WERI-Rb-1 (cell line): ENCODE results near the gene DST.

Experiments used
- DNase-seq: peaks from one replicate; pipeline ENCODE4 v3.0.0-alpha.2; 2020
- H3K27ac ChIP-seq: fragments of 250-450 bp; sonication (Bioruptor Pico); 2 replicates; pipeline ENCODE4 v1.5.1; 2020; ENCODE audit warnings: mild to moderate bottlenecking, moderate library complexity
- H3K27me3 ChIP-seq: fragments of 250-450 bp; sonication (Bioruptor Pico); 2 replicates; pipeline ENCODE4 v1.5.1; 2021; ENCODE audit warnings: mild to moderate bottlenecking, low read depth, moderate library complexity; ENCODE audit not compliant: insufficient read depth, severe bottlenecking
- H3K36me3 ChIP-seq: fragments of 250-450 bp; sonication (Bioruptor Pico); 2 replicates; pipeline ENCODE4 v1.5.1; 2020; ENCODE audit warnings: mild to moderate bottlenecking, moderate library complexity
- H3K4me3 ChIP-seq: 2 replicates; pipeline ENCODE4 v1.5.1; 2011; ENCODE audit warnings: low read depth, mild to moderate bottlenecking, control low read depth, low read length
- H3K9me3 ChIP-seq: fragments of 250-450 bp; sonication (Bioruptor Pico); 2 replicates; pipeline ENCODE4 v1.5.1; 2021; ENCODE audit warnings: mild to moderate bottlenecking, moderate library complexity; ENCODE audit not compliant: severe bottlenecking
- TF ChIP-seq, protein P1 (sequence below): IDR thresholded peaks from 2 replicates; pipeline ENCODE4 v1.5.1; 2011; ENCODE audit warnings: low read depth, mild to moderate bottlenecking, control low read depth, inconsistent platforms, low read length

Gene DST

DNA sequence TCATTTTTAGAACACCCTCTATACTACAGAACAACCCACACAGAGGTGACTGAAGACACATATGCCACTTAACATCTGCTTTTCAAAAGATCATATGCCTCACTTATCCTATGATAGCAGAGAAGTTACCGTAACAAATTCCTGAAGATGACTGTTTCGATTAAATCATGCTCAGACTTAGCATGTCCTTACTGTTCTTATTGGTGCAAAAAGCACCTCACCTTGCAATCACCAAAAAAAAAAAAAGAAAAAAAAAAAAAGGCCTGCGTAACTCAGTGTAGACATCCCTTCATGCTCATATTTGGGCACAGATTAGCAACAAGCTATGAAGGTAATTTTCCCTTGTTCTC lies 17.7 kb upstream of the DST start:
- no peak for DNase-seq
- TF ChIP-seq, protein P1, sequence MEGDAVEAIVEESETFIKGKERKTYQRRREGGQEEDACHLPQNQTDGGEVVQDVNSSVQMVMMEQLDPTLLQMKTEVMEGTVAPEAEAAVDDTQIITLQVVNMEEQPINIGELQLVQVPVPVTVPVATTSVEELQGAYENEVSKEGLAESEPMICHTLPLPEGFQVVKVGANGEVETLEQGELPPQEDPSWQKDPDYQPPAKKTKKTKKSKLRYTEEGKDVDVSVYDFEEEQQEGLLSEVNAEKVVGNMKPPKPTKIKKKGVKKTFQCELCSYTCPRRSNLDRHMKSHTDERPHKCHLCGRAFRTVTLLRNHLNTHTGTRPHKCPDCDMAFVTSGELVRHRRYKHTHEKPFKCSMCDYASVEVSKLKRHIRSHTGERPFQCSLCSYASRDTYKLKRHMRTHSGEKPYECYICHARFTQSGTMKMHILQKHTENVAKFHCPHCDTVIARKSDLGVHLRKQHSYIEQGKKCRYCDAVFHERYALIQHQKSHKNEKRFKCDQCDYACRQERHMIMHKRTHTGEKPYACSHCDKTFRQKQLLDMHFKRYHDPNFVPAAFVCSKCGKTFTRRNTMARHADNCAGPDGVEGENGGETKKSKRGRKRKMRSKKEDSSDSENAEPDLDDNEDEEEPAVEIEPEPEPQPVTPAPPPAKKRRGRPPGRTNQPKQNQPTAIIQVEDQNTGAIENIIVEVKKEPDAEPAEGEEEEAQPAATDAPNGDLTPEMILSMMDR = no peak
- Histone ChIP-seq H3K4me3 (no peak overlapping the region), H3K9me3 (no peaks in the 10 kb centered on the region), H3K27me3 (no peaks in the 10 kb centered on the region), H3K36me3 (peaks cover under 1% of the 10 kb centered on the region; the same call in 1 of the 2 replicates), H3K27ac (no peak overlapping the region)

DNA sequence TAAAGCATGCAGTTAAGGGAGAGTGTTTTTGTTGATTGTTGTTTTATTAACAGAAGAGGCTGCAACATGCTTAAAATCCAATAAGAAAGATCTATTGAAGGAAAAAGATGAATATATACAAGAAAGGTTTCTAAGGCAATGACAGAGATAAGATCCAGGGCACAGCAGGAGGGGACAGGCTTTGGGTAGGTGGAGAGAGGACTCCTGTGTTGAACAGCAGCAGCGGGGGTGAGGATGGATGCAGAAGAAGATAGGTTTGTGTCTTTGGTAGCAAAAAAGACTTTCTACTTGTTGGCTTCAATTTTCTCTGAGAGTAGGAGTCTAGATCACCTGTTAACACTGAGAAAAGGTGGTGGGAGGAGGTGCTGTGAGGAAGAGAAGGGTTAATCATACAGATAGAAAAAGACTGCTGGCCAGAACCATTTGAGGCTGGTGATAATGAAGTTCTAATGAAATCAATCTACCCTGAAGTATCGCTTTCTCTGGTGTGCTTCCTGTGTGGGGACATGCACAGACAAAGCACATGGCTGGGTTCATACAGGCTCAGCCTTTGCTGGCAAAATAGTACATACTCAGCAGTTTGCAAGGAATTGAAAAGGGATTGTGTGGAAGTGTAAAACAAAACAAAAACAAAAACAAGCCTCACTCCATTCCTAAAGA lies 17.2 kb upstream of the DST start:
- H3K27ac ChIP-seq = no peak overlapping the region
- no peak for DNase-seq
- TF ChIP-seq, protein P1 = no peak
- no peaks in the 10 kb centered on the region for H3K27me3 ChIP-seq
- H3K4me3 ChIP-seq = no peak overlapping the region
- no peaks in the 10 kb centered on the region for H3K36me3 ChIP-seq
- no peaks in the 10 kb centered on the region for H3K9me3 ChIP-seq

DNA sequence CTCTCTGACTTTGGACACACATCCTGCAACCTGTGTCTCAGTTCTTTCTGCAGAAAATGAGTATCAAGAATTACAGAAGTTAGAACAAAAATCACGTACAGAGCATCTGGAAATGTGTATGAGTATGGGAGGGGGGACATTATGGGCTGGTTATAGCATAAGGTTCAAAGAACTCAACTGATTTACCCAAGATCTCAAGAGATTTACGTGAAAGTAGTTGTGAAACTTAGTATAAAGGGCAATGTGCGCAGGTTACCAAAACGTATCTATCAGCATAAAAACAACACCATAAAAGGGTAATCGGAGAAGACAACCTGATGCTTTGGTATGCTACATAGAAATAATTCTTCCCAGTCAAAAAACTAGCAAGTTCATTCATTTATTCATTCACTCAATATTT lies 15.6 kb upstream of the DST start:
- TF ChIP-seq, protein P1 = no peak
- no peak overlapping the region for H3K27ac ChIP-seq
- no peak overlapping the region for H3K4me3 ChIP-seq
- DNase-seq = no peak
- no peaks in the 10 kb centered on the region for H3K9me3 ChIP-seq
- no peaks in the 10 kb centered on the region for H3K36me3 ChIP-seq
- no peaks in the 10 kb centered on the region for H3K27me3 ChIP-seq

DNA sequence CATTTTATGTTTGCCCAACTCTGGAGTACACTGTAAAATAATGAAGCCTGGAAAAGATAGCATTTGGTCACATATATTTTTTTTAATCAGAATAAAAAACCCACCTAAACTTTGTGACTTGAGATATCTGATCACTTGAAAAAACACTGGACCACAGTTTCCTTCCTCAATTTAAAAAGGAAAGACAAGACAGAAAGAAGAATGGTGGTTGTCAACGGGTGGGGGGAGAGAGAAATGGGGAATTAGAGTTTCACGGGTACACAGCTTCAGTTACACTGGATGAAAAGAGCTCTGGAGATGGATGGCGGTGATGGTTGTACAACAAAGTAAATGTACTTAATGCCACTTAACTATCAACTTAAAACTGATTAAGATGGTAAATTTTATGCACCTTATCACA lies 14.7 kb upstream of the DST start:
- Histone ChIP-seq H3K36me3 (no peaks in the 10 kb centered on the region), H3K4me3 (no peak overlapping the region), H3K9me3 (no peaks in the 10 kb centered on the region), H3K27ac (no peak overlapping the region), H3K27me3 (no peaks in the 10 kb centered on the region)
- TF ChIP-seq, protein P1 = no peak
- DNase-seq = no peak

DNA sequence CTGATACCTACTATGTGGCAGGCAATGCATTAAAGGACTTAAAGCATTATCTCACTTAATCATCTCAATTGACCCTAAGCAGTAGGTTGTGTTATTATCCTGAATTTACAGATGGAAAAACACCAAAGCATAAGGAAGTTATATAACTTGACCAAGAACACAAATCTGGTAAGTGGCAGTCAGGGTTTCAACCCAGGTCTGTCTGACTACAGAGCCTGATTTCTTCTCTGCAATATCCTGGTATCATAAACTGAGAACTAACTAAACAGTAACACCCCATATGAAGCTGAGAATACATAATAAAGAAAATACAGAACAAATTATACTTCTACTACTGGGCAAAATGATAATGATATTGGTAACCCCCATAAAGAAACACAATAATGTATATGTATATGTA lies 13.8 kb upstream of the DST start:
- DNase-seq = no peak
- no peaks in the 10 kb centered on the region for H3K36me3 ChIP-seq
- no peaks in the 10 kb centered on the region for H3K27me3 ChIP-seq
- no peaks in the 10 kb centered on the region for H3K9me3 ChIP-seq
- no peak overlapping the region for H3K27ac ChIP-seq
- TF ChIP-seq, protein P1 = no peak
- H3K4me3 ChIP-seq = no peak overlapping the region

DNA sequence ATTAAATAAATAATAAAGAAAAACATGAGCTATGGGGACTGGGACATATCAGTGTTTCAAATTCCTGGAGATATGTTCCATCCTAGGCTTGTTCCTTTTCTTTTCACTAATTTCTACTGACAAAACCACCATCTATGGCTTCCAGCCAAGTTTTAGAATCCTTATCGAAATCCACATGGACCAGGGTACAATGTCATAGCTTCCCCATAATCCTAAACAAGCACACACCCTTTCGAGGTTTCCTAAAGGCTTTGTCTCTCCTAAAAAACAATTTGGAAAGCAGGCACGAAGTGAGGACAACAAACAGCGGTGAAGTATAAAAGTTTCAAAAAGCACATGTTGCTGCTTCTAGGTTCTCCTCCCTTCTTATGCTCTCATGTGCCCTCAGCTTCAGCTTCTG lies 13.3 kb upstream of the DST start:
- H3K27ac ChIP-seq = no peak overlapping the region
- H3K36me3 ChIP-seq = no peaks in the 10 kb centered on the region; the same call in 1 of the 2 replicates
- no peak for DNase-seq
- TF ChIP-seq, protein P1 = no peak
- no peaks in the 10 kb centered on the region for H3K27me3 ChIP-seq
- H3K4me3 ChIP-seq = no peak overlapping the region
- H3K9me3 ChIP-seq = no peaks in the 10 kb centered on the region
